SU-DHL-6 (cell line): Measurements from ENCODE around the gene DNMT1.

Experiments used
- EZH2phosphoT487 ChIP-seq: fragments of 200-600 bp; sonication (generic), shearing (Covaris generic); conservative IDR thresholded peaks from 2 replicates; pipeline ENCODE4 v1.6.1; 2018; ENCODE audit warnings: mild to moderate bottlenecking, antibody characterized with exemption, low read length, moderate library complexity, mixed read lengths
- TF ChIP-seq, protein P1 (sequence below): fragments of 200-600 bp; sonication (generic); IDR thresholded peaks from one replicate; pipeline ENCODE4 v1.5.1; 2017; ENCODE audit warnings: antibody characterized with exemption, mild to moderate bottlenecking, low read length, moderate library complexity; ENCODE audit not compliant: insufficient read depth, poor library complexity, severe bottlenecking

DNA sequence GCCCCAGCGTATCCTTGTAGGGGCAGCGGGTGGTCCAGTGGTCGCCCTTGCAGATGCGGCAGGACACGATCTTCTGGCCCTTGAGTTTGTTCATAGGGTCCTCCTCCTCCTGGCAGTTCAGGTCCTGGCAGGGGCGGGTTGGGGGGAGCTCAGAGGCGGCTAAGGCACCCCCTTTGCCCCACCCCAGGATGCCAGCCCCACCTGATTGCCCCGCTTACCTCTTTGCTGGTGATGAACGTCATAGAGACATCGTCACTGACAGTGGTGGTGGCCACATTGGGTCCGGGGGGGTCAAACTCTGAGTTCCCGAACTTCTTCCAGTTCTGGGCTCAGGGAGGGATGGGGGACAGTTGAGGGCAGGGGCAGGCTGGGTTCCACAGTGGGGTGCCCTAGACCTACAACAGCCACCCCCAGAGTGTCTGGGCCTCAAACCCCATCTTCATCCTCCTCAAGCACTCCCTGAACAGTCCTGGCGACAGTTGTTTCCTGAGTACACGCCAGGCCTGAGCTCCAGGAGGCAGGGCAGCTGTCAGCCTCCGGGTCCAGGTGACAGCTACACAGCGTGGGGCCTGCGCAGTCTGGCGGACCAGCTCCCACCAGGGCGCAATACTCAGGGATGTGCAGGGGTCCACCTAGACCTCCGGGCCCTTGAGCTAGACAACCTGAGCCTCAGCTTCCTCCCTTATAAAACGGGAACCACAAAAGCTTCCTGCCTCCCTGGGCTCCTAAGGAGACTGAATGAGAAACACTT lies 77.7 kb downstream of the DNMT1 start:
- TF ChIP-seq, protein P1, sequence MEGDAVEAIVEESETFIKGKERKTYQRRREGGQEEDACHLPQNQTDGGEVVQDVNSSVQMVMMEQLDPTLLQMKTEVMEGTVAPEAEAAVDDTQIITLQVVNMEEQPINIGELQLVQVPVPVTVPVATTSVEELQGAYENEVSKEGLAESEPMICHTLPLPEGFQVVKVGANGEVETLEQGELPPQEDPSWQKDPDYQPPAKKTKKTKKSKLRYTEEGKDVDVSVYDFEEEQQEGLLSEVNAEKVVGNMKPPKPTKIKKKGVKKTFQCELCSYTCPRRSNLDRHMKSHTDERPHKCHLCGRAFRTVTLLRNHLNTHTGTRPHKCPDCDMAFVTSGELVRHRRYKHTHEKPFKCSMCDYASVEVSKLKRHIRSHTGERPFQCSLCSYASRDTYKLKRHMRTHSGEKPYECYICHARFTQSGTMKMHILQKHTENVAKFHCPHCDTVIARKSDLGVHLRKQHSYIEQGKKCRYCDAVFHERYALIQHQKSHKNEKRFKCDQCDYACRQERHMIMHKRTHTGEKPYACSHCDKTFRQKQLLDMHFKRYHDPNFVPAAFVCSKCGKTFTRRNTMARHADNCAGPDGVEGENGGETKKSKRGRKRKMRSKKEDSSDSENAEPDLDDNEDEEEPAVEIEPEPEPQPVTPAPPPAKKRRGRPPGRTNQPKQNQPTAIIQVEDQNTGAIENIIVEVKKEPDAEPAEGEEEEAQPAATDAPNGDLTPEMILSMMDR, result no peak
- TF ChIP-seq EZH2phosphoT487, result no peak
